ENCODE data around the gene KCNIP1. TPM values are rescaled to one million over a fixed set of nuclear protein-coding genes. Genes with fewer than 3 reads are reported as not detected.

Gene KCNIP1
- total and polyA plus RNA-seq, 2 of the 13 experiments (the other 11 are each of a cell fraction or from before 2014, with no cell fraction given): not detected

GRCh38 chr5:170599756-170600155 lies 95.9 kb downstream of the KCNIP1 start:
- WGBS (ENCODE audit: low lambda C conversion rate): 3% methylated on average over 2 of the region's 2 CpGs
- H4K20me1 ChIP-seq (ENCODE audit: insufficient read depth, low read length): no peaks in the 10 kb centered on the region
- no peak for ATAC-seq
- H2AFZ ChIP-seq (ENCODE audit: low read length): no peak overlapping the region
- in situ Hi-C loops (cut with HindIII; ENCODE audit: extremely low pct_ligation_motif_present, low pct_unique_long_range_greater_than_20kb) (no loop called here), intact Hi-C loops (cut with micrococcal nuclease; ENCODE audit: unreplicated experiment) (no loop called here)
- peaks cover 3 to 52% of the 10 kb centered on the region in 2 experiments; a peak in 4 of 5 replicates for H3K27me3 ChIP-seq (ENCODE audit: control insufficient read depth in 1 of 2, insufficient read depth in 2 of 2, low read length in 2 of 2)
- POLR2A ChIA-PET: no interaction called here
- TF ChIP-seq ETV5 (CRISPR knock-in tag; IDR thresholded peaks at IDR 0.05; ENCODE audit: borderline replicate concordance) (no peak), SP2 (CRISPR knock-in tag; IDR thresholded peaks at IDR 0.05) (no peak), ZNF775 (CRISPR knock-in tag; IDR thresholded peaks at IDR 0.05; ENCODE audit: borderline replicate concordance) (no peak), GABPA (IDR thresholded peaks at IDR 0.05; ENCODE audit: low read depth, low read length) (no peak), GABPA (CRISPR knock-in tag; IDR thresholded peaks at IDR 0.05; ENCODE audit: low read depth) (no peak), ATF1 (CRISPR knock-in tag; IDR thresholded peaks at IDR 0.05) (no peak), YY1 (IDR thresholded peaks at IDR 0.05; ENCODE audit: insufficient read depth, insufficient replicate concordance, low read depth, low read length) (no peak), ZNF12 (CRISPR knock-in tag; IDR thresholded peaks at IDR 0.05) (no peak), AGO1 (IDR thresholded peaks at IDR 0.05; ENCODE audit: low read depth, low read length, poor library complexity, severe bottlenecking) (no peak), E2F5 (CRISPR knock-in tag; conservative IDR thresholded peaks at IDR 0.05) (no peak), ZNF577 (CRISPR knock-in tag; IDR thresholded peaks at IDR 0.05; ENCODE audit: borderline replicate concordance, low read depth) (no peak), TFAP4 (IDR thresholded peaks at IDR 0.05; ENCODE audit: borderline replicate concordance, low read depth) (no peak), MBD4 (IDR thresholded peaks at IDR 0.05; ENCODE audit: borderline replicate concordance, low read length) (no peak), MAFK (conservative IDR thresholded peaks at IDR 0.05 in 1 of 2, IDR thresholded peaks at IDR 0.05 in 1 of 2; ENCODE audit: low read length in 2 of 2) (no peak), GPN1 (CRISPR knock-in tag; IDR thresholded peaks at IDR 0.05; ENCODE audit: borderline replicate concordance) (no peak)
- H3K9ac ChIP-seq (ENCODE audit: insufficient read depth, low read depth, low read length): no peak overlapping the region
- no peaks in the 10 kb centered on the region for H3K36me3 ChIP-seq (replicated peaks in 1 of 2; ENCODE audit: control insufficient read depth in 1 of 2, insufficient read depth in 2 of 2, low read length in 2 of 2)
- no peaks in the 10 kb centered on the region for H3K4me1 ChIP-seq (ENCODE audit: insufficient read depth, low read length)
- FAIRE-seq: no peak
- no peaks in the 10 kb centered on the region for H3K9me3 ChIP-seq (ENCODE audit: low read length)
- DNase-seq (ENCODE audit: low spot score): no peak
- CTCF ChIA-PET (ENCODE audit: low intra/inter-chr PET ratio, low total read pairs): no interaction called here
- H3K4me3 ChIP-seq (replicated peaks in 1 of 3; ENCODE audit: insufficient read depth in 1 of 3, low read depth in 2 of 3, low read length in 3 of 3): no peak overlapping the region
- no TSS peak for BruUV-seq (replicated peaks)
- H3K27ac ChIP-seq (ENCODE audit: extremely low read length, insufficient read depth, low read length): no peak overlapping the region
- no peak overlapping the region for H3K4me2 ChIP-seq (ENCODE audit: low read depth, low read length)
- H3K79me2 ChIP-seq (ENCODE audit: insufficient read depth, low read length): no peaks in the 10 kb centered on the region

Measured in HepG2 (cell line).